Thyroid gland (tissue), 4 donors: ENCODE data around the gene INPP5A. TPM values are rescaled to one million over a fixed set of nuclear protein-coding genes. Genes with fewer than 3 reads are reported as not detected.

Experiments
- DNase-seq, 2 donors: peaks; one replicate each; pipeline ENCODE4 v3.0.0-alpha.2; 2019
- H3K27ac ChIP-seq, 3 donors: fragments of 200-600 bp; sonication (generic); 1 replicate in 2 of 3; 2 replicates in 1 of 3; pipeline ENCODE4 v1.5.1; 2016 to 2019; ENCODE audit warnings: mild to moderate bottlenecking in 1 of 3, moderate library complexity in 1 of 3
- H3K27me3 ChIP-seq: fragments of 200-600 bp; sonication (generic); one replicate; pipeline ENCODE4 v1.5.1; 2019
- H3K36me3 ChIP-seq, 2 donors: fragments of 200-600 bp; sonication (generic); one replicate each; pipeline ENCODE4 v1.5.1; 2016 to 2019
- H3K4me1 ChIP-seq, 2 donors: fragments of 200-600 bp; sonication (generic); one replicate each; pipeline ENCODE4 v1.5.1; 2017 to 2019
- H3K4me3 ChIP-seq, 3 donors: fragments of 200-600 bp; sonication (generic); replicated peaks in 1 of 3; 1 replicate in 2 of 3; 2 replicates in 1 of 3; pipeline ENCODE4 v1.5.1; 2016; ENCODE audit warnings: mild to moderate bottlenecking in 1 of 3
- H3K9me3 ChIP-seq: fragments of 200-600 bp; sonication (generic); one replicate; pipeline ENCODE4 v1.5.1; 2017
- POLR2A ChIP-seq, 2 donors: fragments of 450-650 bp; IDR thresholded peaks; one replicate each; pipeline ENCODE4 v1.6.1; 2017; ENCODE audit warnings: antibody characterized with exemption in 2 of 2, mild to moderate bottlenecking in 2 of 2, moderate library complexity in 1 of 2
- WGBS, 2 donors: methylation state at CpG; one replicate each; pipeline ENCODE4 v1.1.5; 2017; 5-methylcytosine and 5-hydroxymethylcytosine counted together
- intact Hi-C: fragments of 100-400 bp; cut with DNase I; formaldehyde crosslinking; loops from one replicate; pipeline ENCODE4 v1.15.1; 2023
- total RNA-seq, 4 donors: library from RNA; depleted of rRNA; stranded (reverse); fragments of >200 nt; gene quantifications; one replicate each; pipeline ENCODE4 v1.2.3, GENCODE V29; 2016
- TF ChIP-seq, protein P1 (sequence below), 6 experiments: fragments of 200-600 bp in 3 of 6; fragments of 450-650 bp in 3 of 6; sonication (generic) in 3 of 6; IDR thresholded peaks; one replicate each; pipeline ENCODE4 v1.5.1; 2016 to 2019; ENCODE audit warnings: antibody characterized with exemption in 6 of 6, mild to moderate bottlenecking in 2 of 6, inconsistent platforms in 1 of 6, moderate library complexity in 1 of 6

Gene INPP5A
- total RNA-seq, 4 donors from 2014 or later: 30.4 to 75.8 (median 41.1) TPM

DNA sequence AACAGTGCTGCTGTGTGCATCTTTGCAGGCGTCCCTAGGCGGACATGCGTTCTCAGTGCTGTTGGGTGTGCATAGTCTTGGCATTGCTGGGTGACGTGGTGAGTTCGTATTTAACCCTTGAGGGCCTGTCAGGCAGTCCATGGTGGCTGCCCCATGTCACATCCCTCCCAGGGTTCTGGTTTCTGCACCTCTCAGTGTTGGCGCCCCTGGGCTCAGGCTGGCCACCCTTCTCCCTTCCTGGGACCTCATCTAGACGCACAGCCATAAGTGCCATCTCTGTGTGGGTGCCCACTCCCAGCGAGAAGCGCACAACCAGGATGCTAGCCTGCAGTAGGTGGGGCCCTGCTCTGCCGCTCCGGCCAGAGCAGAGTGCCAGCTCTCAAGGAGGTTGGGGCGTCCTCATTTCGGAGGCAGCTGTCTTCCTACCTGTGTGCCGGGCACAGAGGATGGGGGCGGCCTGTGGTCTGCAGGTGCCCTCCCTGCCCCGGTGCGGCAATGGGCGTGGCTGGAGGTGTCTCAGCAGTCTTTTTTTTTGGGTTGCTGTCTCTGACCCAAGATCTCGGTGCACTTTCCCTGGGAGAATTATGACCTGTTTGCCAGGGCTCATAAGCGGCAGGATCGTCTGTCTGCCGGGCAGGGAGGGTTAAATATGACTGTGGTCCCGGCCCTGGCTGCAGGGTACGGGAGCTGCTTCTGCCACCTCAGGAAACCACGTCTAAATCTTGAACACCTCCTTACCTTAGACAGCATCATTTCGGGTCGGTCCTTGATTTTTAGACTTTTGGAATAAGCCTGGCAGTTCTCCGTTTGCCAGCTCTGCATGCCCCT lies 6.5 kb downstream of the INPP5A start:
- Histone ChIP-seq H3K27me3 (no peaks in the 10 kb centered on the region), H3K36me3 (no peaks in the 10 kb centered on the region), H3K4me3 (no peak overlapping the region), H3K4me1 (peaks cover 53 to 71% of the 10 kb centered on the region in 2 donors), H3K27ac (no peak overlapping the region), H3K9me3 (no peaks in the 10 kb centered on the region)
- 81 to 83% methylated on average over 24 to 28 of the region's 28 CpGs for WGBS, 2 donors
- intact Hi-C loops: no loop called here
- TF ChIP-seq POLR2A (IDR thresholded peaks at IDR 0.05): no peak
- DNase-seq: no peak

DNA sequence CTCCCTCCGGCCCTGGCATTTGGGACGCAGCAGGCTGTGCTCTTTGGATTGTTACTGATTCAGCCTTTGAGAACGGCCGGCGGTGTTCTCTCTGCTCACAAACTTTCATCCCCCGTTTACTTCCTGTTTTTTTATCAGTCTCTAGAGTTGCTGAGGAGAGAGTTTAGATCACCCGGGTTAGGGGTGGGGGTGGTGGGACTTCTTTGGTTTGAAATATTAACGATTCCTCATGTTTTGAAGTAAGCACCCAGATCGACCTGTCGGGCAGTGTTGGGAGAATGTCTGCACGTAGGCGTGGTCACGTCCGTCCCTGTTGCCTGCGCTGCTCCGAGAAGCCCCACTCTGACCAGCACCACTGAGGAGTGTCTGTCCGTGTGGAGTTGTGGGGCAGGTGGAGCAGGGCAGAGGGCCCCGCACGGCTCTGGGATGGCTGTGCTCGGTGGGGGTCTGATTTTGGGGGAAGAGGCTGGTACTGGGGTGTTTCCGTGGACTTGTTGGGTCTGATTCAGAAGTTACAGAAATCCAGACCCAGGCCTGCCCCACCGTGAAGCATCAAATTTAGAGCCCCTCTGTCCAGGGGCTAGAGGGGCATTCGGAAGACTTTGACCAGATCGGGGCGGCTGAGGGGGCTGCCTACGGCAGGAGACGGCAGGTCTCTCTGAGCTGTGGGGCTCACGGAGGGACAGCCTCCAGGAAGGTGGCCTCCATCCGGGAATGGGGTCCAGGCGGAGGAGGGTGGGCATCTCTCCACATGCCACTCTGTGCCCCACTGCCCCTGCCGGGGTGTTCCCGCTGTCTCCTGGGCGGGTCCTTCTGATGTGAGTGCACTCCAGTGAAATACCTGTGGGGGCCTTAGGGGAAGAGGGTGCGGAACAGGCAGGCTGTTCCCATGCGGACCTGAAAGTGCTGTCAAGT lies 7.4 kb downstream of the INPP5A start:
- no peaks in the 10 kb centered on the region for H3K9me3 ChIP-seq
- no peak for DNase-seq
- WGBS, 2 donors: 61 to 65% methylated on average over 23 to 35 of the region's 35 CpGs
- H3K27me3 ChIP-seq: no peaks in the 10 kb centered on the region
- H3K27ac ChIP-seq: no peak overlapping the region
- intact Hi-C loops: no loop called here
- no peaks in the 10 kb centered on the region for H3K36me3 ChIP-seq
- no peak for TF ChIP-seq POLR2A (IDR thresholded peaks at IDR 0.05)
- TF ChIP-seq, protein P1, sequence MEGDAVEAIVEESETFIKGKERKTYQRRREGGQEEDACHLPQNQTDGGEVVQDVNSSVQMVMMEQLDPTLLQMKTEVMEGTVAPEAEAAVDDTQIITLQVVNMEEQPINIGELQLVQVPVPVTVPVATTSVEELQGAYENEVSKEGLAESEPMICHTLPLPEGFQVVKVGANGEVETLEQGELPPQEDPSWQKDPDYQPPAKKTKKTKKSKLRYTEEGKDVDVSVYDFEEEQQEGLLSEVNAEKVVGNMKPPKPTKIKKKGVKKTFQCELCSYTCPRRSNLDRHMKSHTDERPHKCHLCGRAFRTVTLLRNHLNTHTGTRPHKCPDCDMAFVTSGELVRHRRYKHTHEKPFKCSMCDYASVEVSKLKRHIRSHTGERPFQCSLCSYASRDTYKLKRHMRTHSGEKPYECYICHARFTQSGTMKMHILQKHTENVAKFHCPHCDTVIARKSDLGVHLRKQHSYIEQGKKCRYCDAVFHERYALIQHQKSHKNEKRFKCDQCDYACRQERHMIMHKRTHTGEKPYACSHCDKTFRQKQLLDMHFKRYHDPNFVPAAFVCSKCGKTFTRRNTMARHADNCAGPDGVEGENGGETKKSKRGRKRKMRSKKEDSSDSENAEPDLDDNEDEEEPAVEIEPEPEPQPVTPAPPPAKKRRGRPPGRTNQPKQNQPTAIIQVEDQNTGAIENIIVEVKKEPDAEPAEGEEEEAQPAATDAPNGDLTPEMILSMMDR (IDR thresholded peaks at IDR 0.05): no peak
- H3K4me1 ChIP-seq: peaks cover 45 to 63% of the 10 kb centered on the region in 2 donors
- H3K4me3 ChIP-seq: no peak overlapping the region

DNA sequence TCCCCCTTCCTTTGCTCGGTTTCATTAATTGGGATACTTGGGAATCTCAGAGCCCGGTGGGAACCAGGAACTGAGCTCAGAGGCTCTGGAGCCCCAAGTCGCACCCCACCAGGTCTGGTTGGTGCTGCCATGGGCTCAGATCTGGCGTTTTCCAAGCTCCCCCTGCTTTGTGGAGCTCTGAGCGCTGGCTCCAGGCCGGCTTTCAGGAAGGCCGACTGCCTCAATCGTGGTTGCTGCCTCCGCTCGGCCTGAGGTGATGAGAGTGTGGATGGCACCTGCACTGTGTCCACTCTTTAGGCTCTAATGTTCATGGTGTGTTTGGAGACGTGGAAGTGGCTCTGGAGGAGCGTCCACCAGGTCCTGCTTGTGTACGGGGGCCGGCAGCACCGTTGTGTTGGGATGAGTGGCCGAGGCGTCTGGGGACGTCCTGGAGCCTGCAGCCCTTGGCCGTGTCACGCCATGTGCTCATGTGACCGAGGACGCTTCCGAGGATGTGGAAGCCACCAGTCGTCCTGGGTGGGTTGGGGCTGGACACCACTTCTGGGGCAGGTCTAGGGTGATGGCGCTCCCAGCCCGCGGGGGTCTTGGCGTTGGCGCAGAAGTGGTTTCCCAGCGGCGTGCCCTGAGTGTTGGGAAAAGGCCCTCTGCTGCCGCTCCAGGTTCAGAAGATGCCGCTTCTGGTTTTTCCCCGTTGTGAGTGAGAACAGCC lies 8.2 kb downstream of the INPP5A start:
- no peak for DNase-seq
- 90% methylated on average over 28 to 31 of the region's 34 CpGs for WGBS, 2 donors
- peaks cover 40 to 55% of the 10 kb centered on the region in 2 donors for H3K4me1 ChIP-seq

DNA sequence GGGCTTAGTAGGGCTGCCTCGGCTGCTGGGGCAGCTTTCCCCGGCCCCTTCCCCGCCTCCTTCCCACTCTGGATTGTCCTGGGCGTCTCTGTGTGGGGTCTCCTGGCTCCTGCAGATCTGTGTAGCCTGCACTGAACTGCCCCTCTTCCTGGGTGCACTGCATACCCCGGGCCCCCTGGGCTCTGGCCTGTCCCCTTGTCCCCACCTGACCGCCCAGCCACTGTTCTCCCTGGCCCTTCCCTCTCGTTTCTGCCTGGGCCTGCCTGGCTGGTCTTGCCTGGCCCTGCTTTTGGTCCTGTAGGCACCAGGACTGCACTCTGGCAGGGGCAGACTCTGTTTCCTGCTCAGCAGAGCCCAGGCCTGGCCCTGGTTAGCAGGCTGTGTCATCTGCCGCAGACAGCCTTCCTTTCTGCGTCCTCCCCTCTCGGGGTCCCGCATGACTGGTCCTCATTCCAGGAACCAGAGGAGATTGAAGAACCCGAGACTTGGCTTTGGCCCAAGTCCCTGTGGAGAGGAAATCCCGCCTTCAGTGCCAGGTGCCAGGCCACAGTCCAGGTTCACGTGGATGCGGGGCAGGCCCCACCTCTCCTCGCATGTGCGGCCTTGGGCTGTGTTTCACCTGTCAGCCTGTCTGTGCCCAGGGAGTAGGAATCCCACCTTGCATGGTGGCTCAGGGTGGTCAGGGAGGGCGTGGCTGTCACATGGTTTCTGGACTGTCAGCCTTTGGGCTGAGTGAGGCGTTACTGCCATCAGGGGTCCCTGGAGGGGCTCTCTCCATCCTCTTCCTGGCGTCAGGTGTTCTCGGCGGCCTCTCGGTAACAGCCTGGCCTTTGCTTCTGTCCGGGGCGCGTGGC lies 9.2 kb downstream of the INPP5A start:
- H3K4me1 ChIP-seq: peaks cover 35 to 45% of the 10 kb centered on the region in 2 donors
- peak in 1 of 2 donors; percentile 48 for TF ChIP-seq POLR2A (IDR thresholded peaks at IDR 0.05)
- TF ChIP-seq, protein P1 (IDR thresholded peaks at IDR 0.05): no peak
- no peaks in the 10 kb centered on the region for H3K27me3 ChIP-seq
- H3K27ac ChIP-seq: peak overlapping the region; percentile 77 to 88 (median 82)
- 32 to 46% methylated on average over 3 to 7 of the region's 26 CpGs for WGBS, 2 donors
- H3K9me3 ChIP-seq: no peaks in the 10 kb centered on the region
- peak; percentile 98 to 99 for DNase-seq
- H3K36me3 ChIP-seq: no peaks in the 10 kb centered on the region
- intact Hi-C loops: no loop called here
- no peak overlapping the region for H3K4me3 ChIP-seq

More for the DNA sequence above, 8.2 kb downstream of the INPP5A start:
- H3K27me3 ChIP-seq: no peaks in the 10 kb centered on the region
- intact Hi-C loops: no loop called here
- H3K4me3 ChIP-seq: no peak overlapping the region
- peak overlapping the region; percentile 77 to 88 (median 82) for H3K27ac ChIP-seq
- no peaks in the 10 kb centered on the region for H3K9me3 ChIP-seq
- no peaks in the 10 kb centered on the region for H3K36me3 ChIP-seq
- TF ChIP-seq, protein P1 (IDR thresholded peaks at IDR 0.05): no peak
- no peak for TF ChIP-seq POLR2A (IDR thresholded peaks at IDR 0.05)
